Uterus (tissue), 4 donors: ENCODE measurements around the gene SACS. TPM values are rescaled to one million over a fixed set of nuclear protein-coding genes. Genes with fewer than 3 reads are reported as not detected.
"Not testable (repeated sequence)": the region's sequence is repeated elsewhere in the genome, so short reads cannot be mapped to it uniquely, and the experiment has no call there.

Experiments
- DNase-seq, 2 donors: peaks; one replicate each; pipeline ENCODE4 v3.0.0-alpha.2; 2019 to 2020
- H3K27ac ChIP-seq, 2 donors: fragments of 200-600 bp; sonication (generic); 1 replicate in 1 of 2; 2 replicates in 1 of 2; pipeline ENCODE4 v1.5.1; 2016 to 2018
- H3K27me3 ChIP-seq, 2 donors: fragments of 200-600 bp; sonication (generic); one replicate each; pipeline ENCODE4 v1.5.1; 2018 to 2019; ENCODE audit warnings: control low read depth in 1 of 2
- H3K36me3 ChIP-seq, 2 donors: fragments of 200-600 bp; sonication (generic); one replicate each; pipeline ENCODE4 v1.5.1; 2019; ENCODE audit warnings: control low read depth in 1 of 2
- H3K4me1 ChIP-seq, 2 donors: fragments of 200-600 bp; sonication (generic); one replicate each; pipeline ENCODE4 v1.5.1; 2018 to 2019; ENCODE audit warnings: control low read depth in 1 of 2
- H3K4me3 ChIP-seq, 2 donors: fragments of 200-600 bp; sonication (generic); 1 replicate in 1 of 2; 2 replicates in 1 of 2; pipeline ENCODE4 v1.5.1; 2018 to 2019; ENCODE audit warnings: mild to moderate bottlenecking in 1 of 2
- H3K9me3 ChIP-seq, 2 donors: fragments of 200-600 bp; sonication (generic); one replicate each; pipeline ENCODE4 v1.5.1; 2019; ENCODE audit warnings: control low read depth in 1 of 2
- POLR2A ChIP-seq, 2 donors: fragments of 450-650 bp; IDR thresholded peaks; one replicate each; pipeline ENCODE4 v1.6.1; 2016; ENCODE audit warnings: antibody characterized with exemption in 2 of 2, mild to moderate bottlenecking in 1 of 2, moderate library complexity in 1 of 2
- intact Hi-C: fragments of 100-400 bp; cut with DNase I; formaldehyde crosslinking; loops from one replicate; pipeline ENCODE4 v1.15.1; 2023; ENCODE audit warnings: low total_unique reads
- total RNA-seq, 4 donors: library from RNA; depleted of rRNA in 3 of 4; stranded (reverse); fragments of >200 nt in 3 of 4; gene quantifications; one replicate each; pipeline versions ENCODE4 v1.1.0 to v1.2.4, GENCODE V29; 2014 to 2023
- TF ChIP-seq, protein P1 (sequence below), 4 experiments: fragments of 200-600 bp in 2 of 4; fragments of 450-650 bp in 2 of 4; sonication (generic) in 2 of 4; IDR thresholded peaks; one replicate each; pipeline ENCODE4 v1.5.1; 2016 to 2019; ENCODE audit warnings: antibody characterized with exemption in 4 of 4, mild to moderate bottlenecking in 2 of 4, moderate library complexity in 1 of 4
- donor health status: DM: yes; HTN: yes; CAD: no.

Gene SACS
- total RNA-seq, 4 donors from 2014 or later = 9.0 to 70.5 (median 20.5) TPM

DNA sequence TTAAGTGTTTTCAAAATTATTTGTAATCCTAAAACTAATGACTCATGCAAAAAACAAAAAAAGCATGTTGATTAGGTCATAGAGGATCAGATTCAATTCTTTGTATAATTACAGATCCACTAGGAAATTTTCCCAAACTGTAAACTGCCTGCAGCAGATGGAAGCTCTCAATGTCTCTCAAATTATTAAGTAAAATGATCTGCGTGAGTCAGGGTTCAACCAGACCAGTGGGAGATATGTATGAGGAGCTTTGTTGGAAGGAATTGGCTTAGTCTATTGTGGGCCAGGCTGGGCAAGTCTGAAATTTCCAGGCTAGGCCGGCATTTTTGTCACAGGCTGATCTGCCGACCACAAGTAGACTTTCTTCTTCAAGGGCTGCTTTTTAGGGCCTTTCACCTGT lies 14.4 kb upstream of the SACS start:
- Histone ChIP-seq H3K27ac (no peak overlapping the region), H3K9me3 (no peaks in the 10 kb centered on the region), H3K36me3 (no peaks in the 10 kb centered on the region), H3K4me3 (no peak overlapping the region), H3K4me1 (no peaks in the 10 kb centered on the region), H3K27me3 (no peaks in the 10 kb centered on the region)
- intact Hi-C loops = no loop called here
- DNase-seq = no peak
- TF ChIP-seq POLR2A (IDR thresholded peaks at IDR 0.05) = no peak
- TF ChIP-seq, protein P1, sequence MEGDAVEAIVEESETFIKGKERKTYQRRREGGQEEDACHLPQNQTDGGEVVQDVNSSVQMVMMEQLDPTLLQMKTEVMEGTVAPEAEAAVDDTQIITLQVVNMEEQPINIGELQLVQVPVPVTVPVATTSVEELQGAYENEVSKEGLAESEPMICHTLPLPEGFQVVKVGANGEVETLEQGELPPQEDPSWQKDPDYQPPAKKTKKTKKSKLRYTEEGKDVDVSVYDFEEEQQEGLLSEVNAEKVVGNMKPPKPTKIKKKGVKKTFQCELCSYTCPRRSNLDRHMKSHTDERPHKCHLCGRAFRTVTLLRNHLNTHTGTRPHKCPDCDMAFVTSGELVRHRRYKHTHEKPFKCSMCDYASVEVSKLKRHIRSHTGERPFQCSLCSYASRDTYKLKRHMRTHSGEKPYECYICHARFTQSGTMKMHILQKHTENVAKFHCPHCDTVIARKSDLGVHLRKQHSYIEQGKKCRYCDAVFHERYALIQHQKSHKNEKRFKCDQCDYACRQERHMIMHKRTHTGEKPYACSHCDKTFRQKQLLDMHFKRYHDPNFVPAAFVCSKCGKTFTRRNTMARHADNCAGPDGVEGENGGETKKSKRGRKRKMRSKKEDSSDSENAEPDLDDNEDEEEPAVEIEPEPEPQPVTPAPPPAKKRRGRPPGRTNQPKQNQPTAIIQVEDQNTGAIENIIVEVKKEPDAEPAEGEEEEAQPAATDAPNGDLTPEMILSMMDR (IDR thresholded peaks at IDR 0.05) = no peak

GRCh38 chr13:23445794-23446193 lies 12.3 kb upstream of the SACS start:
- Histone ChIP-seq H3K9me3 (no peaks in the 10 kb centered on the region), H3K4me1 (no peaks in the 10 kb centered on the region), H3K36me3 (no peaks in the 10 kb centered on the region), H3K27ac (no peak overlapping the region), H3K4me3 (no peak overlapping the region), H3K27me3 (no peaks in the 10 kb centered on the region)
- intact Hi-C loops = no loop called here
- DNase-seq = no peak
- TF ChIP-seq, protein P1 (IDR thresholded peaks at IDR 0.05) = no peak
- TF ChIP-seq POLR2A (IDR thresholded peaks at IDR 0.05) = no peak

DNA sequence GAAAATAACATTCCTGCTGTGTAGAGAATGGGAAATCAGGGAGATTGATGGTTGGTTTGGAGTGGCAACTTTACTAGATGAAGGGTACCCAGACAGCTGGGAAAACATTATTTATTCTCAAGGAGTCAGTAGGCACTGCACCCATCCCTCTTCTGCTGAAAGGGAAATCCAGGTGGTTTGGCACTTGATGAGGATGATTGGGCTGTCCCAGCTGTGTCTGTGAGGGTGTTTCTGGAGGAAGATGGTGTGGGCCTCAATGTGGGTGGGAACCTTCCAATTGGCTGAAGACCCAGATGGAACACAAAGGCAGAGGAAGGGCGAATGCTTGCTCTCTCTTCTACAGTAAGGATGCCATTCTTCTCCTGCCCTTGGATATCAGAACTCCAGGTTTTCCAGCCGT lies 10.4 kb upstream of the SACS start:
- H3K4me1 ChIP-seq = no peaks in the 10 kb centered on the region
- DNase-seq = no peak
- intact Hi-C loops = no loop called here
- no peak overlapping the region for H3K27ac ChIP-seq
- no peaks in the 10 kb centered on the region for H3K36me3 ChIP-seq
- TF ChIP-seq, protein P1 (IDR thresholded peaks at IDR 0.05) = no peak
- no peak for TF ChIP-seq POLR2A (IDR thresholded peaks at IDR 0.05)
- H3K4me3 ChIP-seq = no peak overlapping the region
- no peaks in the 10 kb centered on the region for H3K9me3 ChIP-seq
- no peaks in the 10 kb centered on the region for H3K27me3 ChIP-seq

GRCh38 chr13:23443110-23443509 lies 9.6 kb upstream of the SACS start:
- no peak for DNase-seq
- Histone ChIP-seq H3K27ac (no peak overlapping the region), H3K4me3 (no peak overlapping the region), H3K27me3 (no peaks in the 10 kb centered on the region), H3K4me1 (no peaks in the 10 kb centered on the region), H3K9me3 (no peaks in the 10 kb centered on the region), H3K36me3 (no peaks in the 10 kb centered on the region)
- intact Hi-C loops = no loop called here
- TF ChIP-seq, protein P1 (IDR thresholded peaks at IDR 0.05) = no peak

GRCh38 chr13:23440821-23441618 lies 7.5 kb upstream of the SACS start:
- Histone ChIP-seq H3K36me3 (no peaks in the 10 kb centered on the region), H3K4me3 (no peak overlapping the region), H3K4me1 (no peaks in the 10 kb centered on the region), H3K9me3 (no peaks in the 10 kb centered on the region), H3K27ac (no peak overlapping the region), H3K27me3 (no peaks in the 10 kb centered on the region)
- TF ChIP-seq, protein P1 (IDR thresholded peaks at IDR 0.05) = no peak
- no peak for TF ChIP-seq POLR2A (IDR thresholded peaks at IDR 0.05)
- intact Hi-C loops = no loop called here
- no peak for DNase-seq

GRCh38 chr13:23440324-23440723 lies 6.8 kb upstream of the SACS start:
- intact Hi-C loops = not testable (repeated sequence)

More at GRCh38 chr13:23440324-23440723, 6.8 kb upstream of the SACS start:
- not testable (repeated sequence) for DNase-seq, H3K27ac ChIP-seq, H3K4me1 ChIP-seq, H3K27me3 ChIP-seq, H3K36me3 ChIP-seq, H3K4me3 ChIP-seq, H3K9me3 ChIP-seq
